Colon (tissue), 2 donors: ENCODE data around the gene CBX3.
"Not testable (repeated sequence)": the region's sequence is repeated elsewhere in the genome, so short reads cannot be mapped to it uniquely, and the experiment has no call there.

ENCODE experiments used
- FAIRE-seq: peaks from 2 replicates; lab custom pipeline; 2012; peaks lifted over from hg19 to GRCh38; lab: Jason Lieb, UNC
- donor health status: control.
- donor health status: control.

CBX3 gene

DNA sequence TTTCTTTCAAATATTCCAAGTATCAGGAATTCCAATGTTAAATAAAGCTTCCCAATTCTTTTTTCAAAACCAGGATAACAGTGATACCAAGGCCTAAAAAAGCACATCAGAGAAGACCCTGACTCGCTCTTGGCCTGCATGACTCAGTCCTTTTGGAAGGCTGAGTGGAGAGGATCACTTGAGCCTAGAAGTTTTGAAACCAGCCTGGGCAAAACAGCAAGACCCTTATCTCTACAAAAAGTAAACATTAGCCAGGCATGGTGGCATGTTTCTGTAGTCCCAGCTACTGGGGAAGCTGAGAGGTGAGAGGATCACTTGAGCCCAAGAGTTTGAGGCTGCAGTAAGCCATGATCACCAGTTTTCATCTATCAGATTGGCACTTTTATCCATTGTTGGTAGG lies 30.9 kb upstream of the CBX3 start:
- no peak for FAIRE-seq

- FAIRE-seq, result no peak
These were observed 29.9 kb upstream of the CBX3 start for GRCh38 chr7:26171601-26172000.

GRCh38 chr7:26172048-26172447 lies 29.5 kb upstream of the CBX3 start:
- FAIRE-seq, result no peak

DNA sequence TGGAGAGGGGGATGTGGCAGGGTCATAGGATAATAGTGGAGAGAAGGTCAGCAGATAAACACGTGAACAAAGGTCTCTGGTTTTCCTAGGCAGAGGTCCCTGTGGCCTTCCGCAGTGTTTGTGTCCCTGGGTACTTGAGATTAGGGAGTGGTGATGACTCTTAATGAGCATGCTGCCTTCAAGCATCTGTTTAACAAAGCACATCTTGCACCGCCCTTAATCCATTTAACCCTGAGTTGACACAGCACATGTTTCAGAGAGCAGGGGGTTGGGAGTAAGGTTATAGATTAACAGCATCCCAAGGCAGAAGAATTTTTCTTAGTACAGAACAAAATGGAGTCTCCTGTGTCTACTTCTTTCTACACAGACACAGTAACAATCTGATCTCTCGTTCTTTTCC lies 25.6 kb upstream of the CBX3 start:
- not testable (repeated sequence) for FAIRE-seq

DNA sequence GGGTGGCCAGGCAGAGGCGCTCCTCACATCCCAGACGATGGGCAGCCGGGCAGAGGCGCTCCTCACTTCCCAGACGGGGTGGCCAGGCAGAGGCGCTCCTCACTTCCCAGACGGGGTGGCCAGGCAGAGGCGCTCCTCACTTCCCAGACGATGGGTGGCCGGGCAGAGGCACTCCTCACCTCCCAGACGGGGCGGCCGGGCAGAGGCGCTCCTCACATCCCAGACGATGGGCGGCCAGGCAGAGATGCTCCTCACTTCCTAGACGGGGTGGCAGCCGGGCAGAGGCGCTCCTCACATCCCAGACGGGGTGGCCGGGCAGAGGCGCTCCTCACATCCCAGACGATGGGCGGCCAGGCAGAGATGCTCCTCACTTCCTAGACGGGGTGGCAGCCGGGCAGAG lies 24.8 kb upstream of the CBX3 start:
- FAIRE-seq, result not testable (repeated sequence)

- FAIRE-seq, result not testable (repeated sequence)
These were observed 24.3 kb upstream of the CBX3 start for GRCh38 chr7:26177269-26177668.

GRCh38 chr7:26178272-26178960 lies 23.1 kb upstream of the CBX3 start:
- no peak for FAIRE-seq

DNA sequence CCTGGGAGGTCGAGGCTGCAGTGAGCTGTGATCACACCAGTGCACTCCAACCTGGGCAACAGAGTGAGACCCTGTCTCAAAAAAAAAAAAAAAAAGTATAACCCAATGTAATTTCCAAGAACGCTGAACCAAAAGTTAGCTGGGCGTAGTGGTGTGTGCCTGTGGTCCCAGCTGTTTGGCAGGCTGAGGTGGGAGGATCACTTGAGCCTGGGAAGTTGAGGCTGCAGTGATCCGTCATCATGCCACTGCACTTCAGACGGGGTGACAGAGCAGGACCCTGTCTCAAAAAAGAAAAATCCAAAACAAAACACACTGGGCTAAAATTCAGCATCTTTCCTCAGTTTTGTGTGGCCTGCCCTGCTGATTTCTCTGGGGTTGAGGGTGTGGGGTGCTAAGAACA lies 22.1 kb upstream of the CBX3 start:
- no peak for FAIRE-seq

DNA sequence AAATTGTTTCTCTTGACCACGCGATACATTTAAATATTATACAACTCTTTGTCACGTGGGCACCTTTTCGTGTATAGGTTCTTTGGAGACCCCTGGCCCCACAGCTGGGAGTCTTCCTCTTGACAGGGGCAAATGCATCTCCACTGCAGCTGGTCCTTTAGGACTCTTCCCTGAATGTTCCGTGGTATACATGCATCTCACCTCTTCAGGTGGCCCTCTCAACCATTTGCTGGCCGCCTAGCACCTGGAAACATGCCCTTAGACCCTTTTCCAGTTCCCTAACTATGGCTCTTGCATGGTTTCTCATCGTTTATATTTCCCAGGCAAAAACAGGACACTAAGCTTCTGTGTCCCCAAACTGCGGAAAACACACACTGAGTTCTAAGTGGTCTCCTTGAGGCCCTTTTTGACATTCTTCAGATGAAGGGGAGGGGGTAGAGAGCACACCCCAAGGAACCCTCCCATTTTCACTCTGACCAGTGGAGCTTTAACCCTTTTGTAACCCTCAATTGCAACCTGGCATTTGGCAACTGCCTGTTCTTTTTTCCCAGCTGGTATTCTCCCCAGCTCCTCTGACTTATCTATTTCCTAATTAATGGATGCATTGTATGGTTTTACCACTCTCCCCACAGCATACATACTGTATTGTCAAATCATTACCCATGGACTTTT lies 21.6 kb upstream of the CBX3 start:
- FAIRE-seq, result no peak

GRCh38 chr7:26180792-26181198 lies 20.8 kb upstream of the CBX3 start:
- FAIRE-seq, result no peak

GRCh38 chr7:26181474-26182227 lies 19.9 kb upstream of the CBX3 start:
- FAIRE-seq, result no peak

DNA sequence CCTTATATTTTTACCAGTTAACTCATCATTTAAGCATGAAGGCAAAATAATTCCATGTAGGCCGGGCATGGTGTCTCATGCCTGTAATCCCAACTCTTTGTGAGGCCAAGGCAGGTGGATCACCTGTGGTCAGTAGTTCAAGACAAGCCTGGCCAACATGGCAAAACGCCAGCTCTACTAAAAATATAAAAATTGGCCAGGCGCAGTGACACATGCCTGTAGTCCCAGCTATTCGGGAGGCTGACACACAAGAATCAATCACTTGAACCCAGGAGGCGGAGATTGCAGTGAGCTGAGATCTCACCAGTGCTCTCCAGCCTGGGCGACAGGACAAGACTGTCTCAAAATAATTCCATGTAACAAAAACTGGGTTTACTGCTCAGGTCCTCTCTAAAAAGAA lies 19.3 kb upstream of the CBX3 start:
- FAIRE-seq, result no peak

GRCh38 chr7:26182706-26183105 lies 18.8 kb upstream of the CBX3 start:
- no peak for FAIRE-seq

GRCh38 chr7:26183545-26184280 lies 17.8 kb upstream of the CBX3 start:
- FAIRE-seq, result no peak

DNA sequence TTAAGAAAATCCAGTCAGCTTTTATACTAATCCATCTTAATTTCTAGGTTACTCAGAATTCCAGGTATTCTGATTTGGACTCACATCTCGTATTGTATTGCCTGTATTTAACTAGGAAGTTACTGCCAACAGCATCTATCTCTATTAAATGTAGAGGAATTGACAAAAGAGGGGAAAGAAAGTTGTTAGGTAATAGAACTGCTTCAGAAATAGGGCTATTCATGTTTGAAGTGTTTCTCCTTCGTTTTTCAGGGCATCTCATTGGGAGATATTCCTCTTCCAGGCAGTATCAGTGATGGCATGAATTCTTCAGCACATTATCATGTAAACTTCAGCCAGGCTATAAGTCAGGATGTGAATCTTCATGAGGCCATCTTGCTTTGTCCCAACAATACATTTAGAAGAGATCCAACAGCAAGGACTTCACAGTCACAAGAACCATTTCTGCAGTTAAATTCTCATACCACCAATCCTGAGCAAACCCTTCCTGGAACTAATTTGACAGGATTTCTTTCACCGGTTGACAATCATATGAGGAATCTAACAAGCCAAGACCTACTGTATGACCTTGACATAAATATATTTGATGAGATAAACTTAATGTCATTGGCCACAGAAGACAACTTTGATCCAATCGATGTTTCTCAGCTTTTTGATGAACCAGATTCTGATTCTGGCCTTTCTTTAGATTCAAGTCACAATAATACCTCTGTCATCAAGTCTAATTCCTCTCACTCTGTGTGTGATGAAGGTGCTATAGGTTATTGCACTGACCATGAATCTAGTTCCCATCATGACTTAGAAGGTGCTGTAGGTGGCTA lies 17.1 kb upstream of the CBX3 start:
- not testable (repeated sequence) for FAIRE-seq

- no peak for FAIRE-seq
These were observed 16.3 kb upstream of the CBX3 start for GRCh38 chr7:26185131-26185843.

GRCh38 chr7:26185844-26186180 lies 15.7 kb upstream of the CBX3 start:
- FAIRE-seq, result no peak

DNA sequence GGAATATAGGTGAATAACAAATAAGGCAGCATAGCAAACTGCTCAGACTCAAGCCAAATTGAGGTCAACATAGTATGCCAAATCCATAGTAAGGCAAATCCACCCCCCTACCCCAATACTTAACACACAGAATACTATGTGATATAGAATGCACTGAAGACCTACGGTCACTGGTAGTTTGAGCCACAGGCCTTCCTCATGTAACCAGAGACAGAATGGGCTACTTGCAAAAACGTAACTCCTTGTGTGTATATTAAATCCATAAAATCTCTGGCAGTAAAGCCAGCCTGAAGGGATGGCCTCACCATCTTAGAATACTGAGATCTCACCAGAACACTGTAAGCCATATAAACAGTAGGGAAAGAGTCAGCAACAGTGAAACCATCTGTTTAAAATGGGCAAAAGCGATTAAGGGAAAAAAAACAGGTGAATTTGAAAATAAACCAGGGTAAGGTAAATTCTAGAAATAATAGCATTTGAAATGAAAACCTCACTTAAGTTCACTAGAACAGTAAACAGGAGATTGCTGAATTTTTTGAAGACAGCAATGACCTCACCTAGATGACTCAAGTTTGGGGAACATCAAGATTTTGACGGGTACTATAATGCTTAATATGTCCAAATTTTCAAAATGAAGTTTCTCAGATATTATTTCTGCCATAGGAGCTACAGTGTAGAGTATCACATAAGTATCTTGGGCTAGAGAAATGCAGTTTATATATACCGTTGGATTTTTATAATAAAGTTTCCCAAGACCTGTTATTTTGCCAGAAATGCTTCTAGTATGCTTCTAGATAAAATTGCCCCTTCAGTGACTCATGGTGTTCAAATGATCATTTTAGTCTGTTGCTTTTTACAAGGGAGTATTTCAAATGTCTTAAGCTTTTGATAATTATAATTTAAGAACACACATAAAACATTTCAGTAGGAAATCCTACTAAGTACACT lies 14.9 kb upstream of the CBX3 start:
- no peak for FAIRE-seq

DNA sequence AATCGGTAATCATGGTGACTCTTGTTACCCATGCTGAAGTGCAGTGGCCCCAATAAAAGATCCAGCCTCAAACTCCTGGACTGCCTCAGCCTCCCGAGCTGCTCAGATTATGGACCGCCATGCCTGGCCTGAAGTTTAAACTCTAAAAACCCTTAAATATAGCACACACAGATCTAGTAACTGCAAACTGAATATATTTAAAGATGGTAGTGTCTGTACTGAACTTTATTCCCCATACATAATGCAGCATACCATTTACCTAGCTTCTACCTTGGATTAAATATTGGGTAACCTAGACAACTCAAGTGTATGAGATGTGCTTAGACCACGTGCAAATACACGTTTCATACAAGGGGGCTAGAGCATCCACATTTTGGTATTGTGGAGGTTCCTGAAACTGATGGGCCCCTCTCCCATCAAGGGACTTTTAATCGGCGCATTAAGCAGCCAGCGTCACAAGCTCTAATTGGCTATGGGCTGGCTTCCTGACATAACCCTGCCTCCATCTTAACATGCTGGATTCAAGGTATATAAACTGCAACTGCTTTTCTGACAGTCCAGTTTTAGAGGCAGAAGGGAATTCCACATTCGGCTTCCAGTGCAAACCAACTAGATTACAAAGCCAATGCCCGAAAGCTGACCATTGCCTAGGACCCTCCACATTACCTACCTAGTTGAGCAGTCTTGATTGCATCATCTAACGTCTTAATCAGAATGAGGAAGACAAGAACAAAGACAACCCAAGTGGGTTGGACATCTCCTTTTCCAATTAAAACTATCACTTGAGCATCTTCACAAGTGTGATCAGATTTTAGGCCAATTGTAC lies 14.0 kb upstream of the CBX3 start:
- no peak for FAIRE-seq
